ENCODE results near the gene ADGRE2.
"Not testable (repeated sequence)": the region's sequence is repeated elsewhere in the genome, so short reads cannot be mapped to it uniquely, and the experiment has no call there.

Gene ADGRE2

DNA sequence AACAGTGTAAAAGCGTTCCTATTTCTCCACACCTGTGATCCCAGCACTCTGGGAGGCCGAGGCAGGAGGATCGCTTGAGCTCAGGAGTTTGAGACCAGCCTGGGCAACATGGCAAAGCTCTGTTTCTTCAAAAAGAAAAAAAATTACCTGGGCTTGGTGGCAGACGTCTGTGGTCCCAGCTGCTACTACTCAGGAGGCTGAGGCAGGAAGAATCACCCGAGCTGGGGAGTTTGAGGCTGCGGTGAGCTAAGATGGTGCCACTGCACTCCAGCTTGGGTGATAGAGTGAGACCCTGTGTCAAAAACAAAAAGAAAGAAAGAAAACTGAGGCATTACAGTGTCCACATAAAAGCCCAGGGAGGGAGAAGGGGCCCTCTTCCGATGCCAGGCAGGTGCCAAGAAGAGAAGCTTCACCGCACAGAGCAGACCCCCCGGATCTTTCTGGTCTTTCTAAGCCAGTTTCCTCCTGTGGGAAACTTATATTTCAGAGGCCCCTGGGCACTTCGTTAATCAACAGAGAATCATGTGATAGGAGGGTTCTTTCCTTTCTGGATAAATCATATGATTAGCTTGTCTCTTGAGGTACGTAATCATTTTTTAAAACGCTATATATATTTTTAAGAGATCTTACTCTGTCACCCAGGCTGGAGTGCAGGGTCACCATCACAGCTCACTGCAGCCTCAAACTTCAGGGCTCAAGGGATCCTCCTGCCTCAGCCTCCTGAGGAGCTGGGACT, at the start of gene ADGRE2:
Gene ADGRE2, minus strand, starts transcription at position 451 of the 736 bp plus-strand sequence. CDS start 1,804 bp downstream, outside the sequence.
- not testable (repeated sequence) for DNase-seq (ENCODE audit: low read depth, low spot score)

DNA sequence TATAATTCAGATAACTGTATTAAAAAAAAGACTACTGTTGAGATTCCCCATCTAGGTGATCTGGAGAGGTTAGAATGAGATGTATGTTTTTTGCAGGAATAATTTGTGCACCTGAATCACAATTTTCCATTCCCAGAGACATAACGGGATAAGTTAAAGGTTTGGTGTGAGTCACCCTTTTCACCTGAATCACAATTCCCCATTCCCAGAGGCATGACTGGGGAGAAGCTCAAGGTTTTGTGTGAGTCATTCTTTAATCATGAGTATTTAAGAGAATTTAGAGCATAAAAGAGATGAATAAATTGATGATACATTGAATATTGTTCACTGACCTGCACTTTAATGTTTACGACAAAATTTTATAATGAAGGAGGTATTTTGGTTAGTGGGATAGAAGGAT, 47.6 kb upstream of the ADGRE2 start:
- DNase-seq (ENCODE audit: low read depth, low spot score), result no peak

DNA sequence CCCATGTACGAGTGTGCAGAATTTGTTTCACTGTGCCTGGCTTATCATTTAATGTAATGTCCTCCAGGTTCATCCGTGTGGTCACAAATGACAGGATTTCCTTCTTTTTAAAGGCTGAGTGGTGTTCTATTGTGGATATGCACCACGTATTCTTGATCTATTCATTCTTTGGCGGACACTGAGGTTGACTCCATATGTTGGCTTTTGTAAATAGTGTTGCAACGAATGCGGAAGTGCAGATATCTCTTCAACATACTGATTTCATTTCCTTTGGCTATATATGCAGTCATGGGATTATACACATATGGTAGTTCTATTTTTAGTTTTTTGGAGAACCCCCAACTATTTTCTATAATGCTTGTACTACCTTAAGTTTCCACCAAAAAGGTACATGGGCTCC, 43.6 kb upstream of the ADGRE2 start:
- DNase-seq (ENCODE audit: low read depth, low spot score), result no peak

DNA sequence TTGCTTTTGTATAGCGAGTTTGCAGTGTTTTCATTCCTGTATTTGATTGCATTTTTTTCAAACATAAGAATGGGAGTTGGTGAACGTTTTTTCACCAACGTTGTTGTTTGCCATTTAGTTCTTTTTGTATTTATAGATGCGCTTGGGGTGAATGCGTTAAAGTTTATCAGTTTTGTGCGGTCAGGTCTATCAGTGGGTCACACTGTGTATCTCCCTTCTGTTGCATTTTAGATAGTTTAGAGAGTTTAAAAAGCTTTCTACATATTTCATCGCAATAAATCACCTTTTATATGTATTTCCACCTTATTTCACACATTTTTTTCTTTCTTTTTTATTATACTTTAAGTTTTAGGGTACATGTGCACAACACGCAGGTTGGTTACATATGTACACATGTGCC, 40.2 kb upstream of the ADGRE2 start:
- no peak for DNase-seq (ENCODE audit: low read depth, low spot score)

DNA sequence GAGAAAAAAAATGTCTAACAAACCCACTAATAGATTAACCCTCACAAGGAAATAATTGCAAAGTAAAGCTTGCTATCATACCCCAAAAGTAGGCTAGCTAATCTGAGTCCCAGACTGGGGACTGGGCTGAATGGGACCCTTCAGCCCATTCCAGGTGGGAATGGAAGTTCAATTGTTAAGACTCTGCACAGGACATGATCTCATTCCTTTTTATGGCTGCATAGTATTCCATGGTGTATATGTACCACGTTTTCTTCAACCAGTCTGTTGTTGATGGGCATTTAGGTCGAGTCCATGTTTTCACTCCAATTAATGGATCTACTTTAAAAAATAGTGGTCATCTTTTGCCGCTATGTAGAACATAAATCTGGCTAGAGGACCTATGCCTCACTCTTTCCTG, 38.7 kb upstream of the ADGRE2 start:
- no peak for DNase-seq (ENCODE audit: low read depth, low spot score)

DNA sequence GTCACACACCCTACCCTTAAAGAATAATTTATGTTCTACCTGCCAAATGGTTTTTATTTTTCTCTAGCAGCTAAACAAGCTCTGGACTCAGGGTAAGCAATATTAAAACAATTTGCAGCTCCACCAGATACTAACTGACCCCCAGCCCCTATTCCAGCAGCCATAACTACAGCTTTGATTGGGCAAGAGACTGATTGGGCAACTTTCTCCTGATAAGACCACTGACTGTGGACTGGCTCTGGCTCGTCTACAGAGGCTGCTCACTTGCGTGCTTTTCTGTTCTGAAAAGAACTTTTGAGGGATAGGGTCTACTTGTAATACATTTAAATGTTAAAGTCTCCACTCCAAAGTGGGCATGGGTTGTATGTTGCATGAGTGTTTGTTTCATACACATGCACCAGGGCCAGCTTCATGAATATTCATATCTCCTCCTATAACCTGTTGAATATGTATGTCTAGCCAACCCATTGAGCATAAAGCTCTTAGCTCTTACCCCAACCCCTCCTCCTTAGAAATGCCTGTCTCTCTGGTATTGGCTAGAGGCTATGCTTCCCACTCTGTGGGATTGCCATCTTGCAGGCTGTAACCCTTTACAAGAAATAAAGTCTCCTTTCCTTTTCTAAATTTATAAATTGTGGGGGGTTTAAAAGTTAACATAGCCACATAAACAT, 36.8 kb upstream of the ADGRE2 start:
- no peak for DNase-seq (ENCODE audit: low read depth, low spot score)

DNA sequence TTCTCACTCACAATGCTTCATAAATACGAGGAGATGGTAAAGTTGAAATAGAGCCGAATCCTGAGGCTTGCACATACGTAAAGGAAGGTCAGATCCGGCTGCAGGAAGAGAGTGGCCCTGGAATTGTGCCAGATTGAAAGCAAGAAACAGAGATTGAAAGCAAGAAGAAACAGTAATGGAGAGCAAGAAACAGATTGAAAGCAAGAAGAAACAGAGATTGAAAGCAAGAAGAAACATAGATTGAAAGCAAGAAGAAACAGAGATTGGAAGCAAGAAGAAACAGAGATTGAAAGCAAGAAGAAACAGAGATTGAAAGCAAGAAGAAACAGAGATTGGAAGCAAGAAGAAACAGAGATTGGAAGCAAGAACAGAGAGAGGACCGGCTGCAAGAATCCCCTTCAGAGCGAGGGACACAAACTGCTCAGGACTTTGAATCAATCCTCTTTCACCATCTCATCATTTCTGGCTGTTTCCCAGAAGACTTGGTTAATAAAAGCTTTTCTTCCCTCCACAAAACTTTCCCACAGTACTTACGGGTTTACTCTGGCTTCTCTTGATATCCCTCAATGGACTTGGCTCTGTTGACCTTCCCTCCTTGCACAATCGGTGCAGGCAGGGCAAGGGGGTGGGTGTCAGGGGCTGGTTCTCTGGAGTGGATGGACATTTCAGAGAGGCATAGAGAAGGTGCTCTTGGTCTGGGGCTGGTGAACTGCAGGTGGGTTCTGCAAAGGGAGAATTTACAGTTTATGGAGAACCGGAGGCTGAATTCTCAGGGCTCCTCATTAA, 31.1 kb upstream of the ADGRE2 start:
- no peak for DNase-seq (ENCODE audit: low read depth, low spot score)

DNA sequence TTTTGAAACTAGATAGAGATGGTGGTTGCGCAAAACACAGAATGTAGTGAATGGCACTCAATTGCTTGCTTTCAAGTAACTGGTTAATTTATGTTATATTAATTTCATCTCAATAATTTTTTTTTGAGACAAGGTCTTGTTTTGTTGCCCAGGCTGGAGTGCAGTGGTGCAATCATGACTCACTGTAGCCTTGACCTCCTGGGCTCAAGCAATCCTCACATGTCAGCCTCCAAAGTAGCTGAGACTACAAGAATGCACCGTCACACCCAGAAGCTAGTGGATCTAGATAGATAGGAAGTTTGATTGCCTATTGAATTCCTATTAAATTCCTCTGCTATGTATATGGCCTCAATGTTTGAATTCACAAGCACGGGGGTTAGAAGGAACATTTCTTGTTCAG, 26.4 kb upstream of the ADGRE2 start:
- DNase-seq (ENCODE audit: low read depth, low spot score), result no peak

DNA sequence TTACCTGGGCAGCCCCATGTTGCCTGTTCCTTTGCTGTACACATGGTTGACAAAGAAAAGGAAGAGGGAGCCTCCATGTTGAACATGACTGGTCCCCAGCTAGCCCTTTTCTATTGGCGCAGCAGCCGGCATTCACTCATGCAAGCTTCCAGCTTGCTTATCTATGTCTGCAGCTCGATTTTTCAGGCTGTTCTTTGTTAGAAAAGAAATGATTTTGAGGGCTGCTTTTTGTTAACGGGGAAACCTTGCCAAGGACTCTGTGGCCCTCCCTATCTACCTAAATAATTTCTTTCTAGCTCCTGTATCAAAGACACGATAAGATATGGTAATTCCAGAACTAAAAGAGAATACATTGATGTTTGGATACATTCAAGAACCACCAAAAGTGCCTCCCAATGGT, 20.4 kb upstream of the ADGRE2 start:
- no peak for DNase-seq (ENCODE audit: low read depth, low spot score)

DNA sequence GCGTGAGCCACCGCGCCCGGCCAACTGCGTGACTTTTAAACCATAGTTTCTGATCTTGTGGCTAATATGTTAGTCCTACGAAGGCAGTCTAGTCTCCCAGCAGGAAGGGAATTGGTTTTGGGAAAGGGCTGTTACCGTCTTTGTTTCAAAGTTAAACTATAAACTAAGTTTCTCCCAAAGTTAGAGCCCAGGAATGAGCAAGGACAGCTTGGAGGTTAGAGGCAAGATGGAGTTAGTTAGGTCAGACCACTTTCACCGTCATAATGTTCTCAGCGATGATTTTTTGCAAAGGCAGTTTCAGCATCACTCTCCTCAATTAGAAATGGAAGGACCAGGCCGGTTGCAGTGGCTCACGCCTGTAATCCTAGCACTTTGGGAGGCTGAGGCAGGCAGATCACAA, 17.7 kb upstream of the ADGRE2 start:
- no peak for DNase-seq (ENCODE audit: low read depth, low spot score)

DNA sequence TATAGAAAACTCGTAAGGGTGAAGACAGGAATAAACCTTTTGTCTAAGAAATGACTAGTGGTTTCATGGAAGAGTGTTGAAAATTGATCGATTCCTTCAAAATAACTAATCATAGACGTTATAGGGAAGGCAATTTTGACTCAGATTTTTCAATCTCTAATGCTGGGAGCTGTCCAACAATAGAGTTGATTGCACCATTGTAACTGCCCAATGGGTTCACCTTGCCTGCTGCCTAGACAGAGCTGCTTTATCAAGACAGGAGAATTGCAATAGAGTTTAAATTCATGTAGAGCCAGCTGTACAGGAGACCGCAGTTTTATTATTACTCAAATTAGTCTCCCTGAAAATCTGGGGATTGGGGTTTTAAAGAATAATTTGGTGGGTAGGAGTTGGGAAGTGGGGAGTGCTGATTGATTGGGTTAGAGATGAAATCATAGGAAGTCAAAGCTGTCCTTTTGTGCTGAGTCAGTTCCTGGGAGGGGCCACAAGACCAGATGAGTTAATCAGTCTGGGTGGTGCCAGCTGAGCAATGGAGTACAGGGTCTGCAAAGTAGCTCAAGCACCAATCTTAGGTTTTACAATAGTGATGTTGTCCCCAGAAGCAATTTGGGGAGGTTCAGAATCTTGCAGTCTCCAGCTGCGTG, 16.8 kb upstream of the ADGRE2 start:
- no peak for DNase-seq (ENCODE audit: low read depth, low spot score)

DNA sequence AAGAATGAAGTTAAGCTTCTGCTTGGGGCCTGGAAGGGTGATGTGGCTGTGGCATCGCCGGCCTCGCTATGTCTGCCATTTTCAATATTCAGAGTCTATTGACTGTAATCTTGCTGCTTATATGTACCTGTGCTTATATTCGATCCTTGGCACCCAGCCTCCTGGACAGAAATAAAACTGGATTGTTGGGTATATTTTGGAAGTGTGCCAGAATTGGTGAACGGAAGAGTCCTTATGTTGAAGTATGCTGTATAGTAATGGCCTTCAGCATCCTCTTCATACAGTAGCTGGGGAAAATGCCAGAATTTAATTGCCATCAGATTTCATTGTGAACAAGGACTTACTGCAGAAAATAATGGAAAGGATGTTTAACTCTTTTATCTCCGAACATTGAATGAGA, 13.9 kb upstream of the ADGRE2 start:
- not testable (repeated sequence) for DNase-seq (ENCODE audit: low read depth, low spot score)

DNA sequence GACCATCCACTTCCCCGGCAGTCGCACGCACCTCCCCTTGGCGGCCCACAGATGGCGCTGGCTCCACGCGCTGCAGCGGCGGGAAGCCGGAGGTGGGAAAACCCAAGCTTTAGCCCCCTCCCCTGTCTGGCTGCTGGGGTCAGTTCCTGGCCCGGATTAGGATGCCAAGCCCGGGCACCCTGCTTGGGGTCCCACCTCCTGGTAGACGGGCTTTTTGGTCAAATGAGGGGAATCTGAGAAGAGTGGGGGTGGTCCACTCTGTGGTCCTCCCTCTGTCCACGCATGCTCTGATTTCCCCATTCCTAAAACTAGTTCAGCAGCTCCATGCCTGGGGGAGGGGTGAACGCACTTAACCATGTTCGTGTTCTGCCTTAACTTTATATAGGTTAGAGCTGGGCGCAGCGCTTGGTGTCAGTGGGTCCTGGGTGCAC, 8.1 kb upstream of the ADGRE2 start:
- DNase-seq (ENCODE audit: low read depth, low spot score), result no peak

DNA sequence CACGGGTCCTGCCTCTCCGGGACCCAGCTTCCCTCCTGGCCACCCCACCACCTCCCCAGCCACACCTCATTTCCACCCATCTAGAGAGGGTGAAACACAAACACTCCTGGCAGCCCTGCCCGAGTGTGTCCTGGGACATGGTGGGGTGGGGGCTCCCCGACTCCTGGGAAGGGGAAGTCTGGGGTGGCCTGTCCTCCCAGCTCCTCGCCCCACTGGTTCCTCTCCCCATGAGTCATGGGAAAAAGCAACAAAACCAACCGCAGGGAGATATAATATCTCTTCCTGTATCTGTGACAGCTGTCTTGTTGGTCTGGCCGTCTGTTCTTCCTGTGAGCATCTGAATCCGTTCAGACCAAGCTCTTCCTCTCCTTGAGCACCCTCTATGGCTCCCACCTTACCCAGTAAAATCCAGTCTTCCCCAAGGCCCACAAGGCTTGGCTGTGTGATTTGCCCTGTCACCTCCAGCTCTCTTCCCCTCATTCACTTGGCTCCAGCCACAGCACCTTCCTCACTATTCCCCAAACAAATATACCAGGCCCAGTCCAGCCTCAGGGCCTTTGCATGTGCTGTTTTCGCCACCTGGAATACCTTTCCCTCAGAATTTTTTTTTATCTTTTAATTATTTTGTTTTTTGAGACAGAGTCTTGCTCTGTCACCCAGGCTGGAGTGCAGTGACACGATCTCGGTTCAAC, 6.9 kb upstream of the ADGRE2 start:
- DNase-seq (ENCODE audit: low read depth, low spot score), result not testable (repeated sequence)

DNA sequence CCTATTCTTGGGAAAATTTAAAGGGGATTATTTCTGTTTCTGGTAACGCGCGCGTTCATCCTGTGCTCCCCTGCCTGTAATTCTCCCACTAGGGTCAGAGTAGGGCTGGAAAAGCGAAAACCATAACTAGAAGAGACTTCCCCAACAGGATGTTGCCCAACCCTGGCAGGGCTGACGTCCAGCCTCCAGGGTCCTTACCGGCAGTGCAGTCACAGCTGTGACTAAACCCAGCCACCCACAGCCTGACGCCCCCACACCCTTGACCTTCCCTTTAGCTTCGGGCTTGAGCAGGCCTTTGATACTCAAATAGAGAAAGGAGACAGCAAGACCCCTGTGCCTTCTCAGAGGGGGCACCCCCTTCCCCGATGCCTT, 6.4 kb upstream of the ADGRE2 start:
- DNase-seq (ENCODE audit: low read depth, low spot score), result not testable (repeated sequence)

DNA sequence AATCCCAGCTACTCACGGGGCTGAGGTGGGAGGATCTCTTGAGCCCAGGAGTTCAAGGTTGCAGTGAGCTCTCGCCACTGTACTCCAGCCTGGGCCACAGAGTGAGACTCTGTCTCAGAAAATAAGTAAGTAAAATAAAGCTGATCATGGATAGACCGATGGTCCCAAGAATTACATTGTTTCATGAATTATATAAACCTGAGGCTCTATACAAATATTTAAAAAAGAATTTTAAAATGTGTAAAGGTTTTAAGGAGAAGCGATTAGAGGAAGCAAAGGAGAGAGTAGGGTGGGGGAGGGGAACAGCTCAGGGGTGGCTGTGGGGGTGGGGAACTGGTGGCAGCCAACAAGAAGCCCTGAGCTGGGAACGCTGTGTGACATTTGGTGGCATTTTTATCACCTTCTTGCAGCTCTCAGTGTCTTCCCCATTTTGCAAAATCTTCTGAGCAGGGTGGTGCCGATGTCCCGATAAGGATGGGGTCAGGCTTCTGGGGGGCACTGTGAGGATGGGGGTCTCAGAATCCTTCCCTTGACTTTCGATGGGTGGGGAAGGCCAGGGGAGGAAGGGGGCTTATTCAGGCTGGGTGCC, 5.1 kb upstream of the ADGRE2 start:
- not testable (repeated sequence) for DNase-seq (ENCODE audit: low read depth, low spot score)

DNA sequence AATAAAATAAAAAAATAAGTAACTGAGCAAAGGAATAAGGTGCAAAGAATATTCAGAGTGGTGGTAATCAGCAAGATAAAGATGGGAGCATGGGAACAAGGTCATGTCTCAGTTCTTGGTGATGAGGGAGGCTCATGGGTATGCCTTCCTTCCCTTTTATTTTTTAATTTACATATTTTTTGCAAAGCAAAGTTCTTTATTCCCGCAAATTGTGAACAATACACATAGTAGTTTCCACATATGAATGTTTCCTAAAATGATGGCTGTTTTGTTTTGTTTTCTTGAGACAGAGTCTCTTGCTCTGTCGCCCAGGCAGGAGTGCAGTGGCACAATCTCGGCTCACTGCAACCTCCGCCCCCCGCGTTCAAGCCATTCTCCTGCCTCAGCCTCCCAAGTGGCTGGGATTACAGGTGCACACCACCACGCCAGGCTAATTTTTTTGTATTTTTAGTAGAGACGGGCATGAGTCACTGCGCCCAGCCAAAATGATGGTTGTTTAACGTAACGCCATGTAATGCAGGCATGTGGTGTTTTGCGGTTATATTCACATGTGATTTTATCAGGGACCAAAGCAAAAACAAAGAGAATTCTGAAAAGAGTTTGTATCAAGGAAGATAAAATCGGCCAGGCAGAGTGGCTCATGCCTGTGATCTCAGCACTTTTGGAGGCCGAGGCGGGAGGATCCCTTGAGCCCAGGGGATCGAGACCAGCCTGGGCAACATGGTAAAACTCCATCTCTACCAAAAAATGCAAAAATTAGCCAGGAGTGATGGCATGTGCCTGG, 4.5 kb upstream of the ADGRE2 start:
- DNase-seq (ENCODE audit: low read depth, low spot score), result no peak

DNA sequence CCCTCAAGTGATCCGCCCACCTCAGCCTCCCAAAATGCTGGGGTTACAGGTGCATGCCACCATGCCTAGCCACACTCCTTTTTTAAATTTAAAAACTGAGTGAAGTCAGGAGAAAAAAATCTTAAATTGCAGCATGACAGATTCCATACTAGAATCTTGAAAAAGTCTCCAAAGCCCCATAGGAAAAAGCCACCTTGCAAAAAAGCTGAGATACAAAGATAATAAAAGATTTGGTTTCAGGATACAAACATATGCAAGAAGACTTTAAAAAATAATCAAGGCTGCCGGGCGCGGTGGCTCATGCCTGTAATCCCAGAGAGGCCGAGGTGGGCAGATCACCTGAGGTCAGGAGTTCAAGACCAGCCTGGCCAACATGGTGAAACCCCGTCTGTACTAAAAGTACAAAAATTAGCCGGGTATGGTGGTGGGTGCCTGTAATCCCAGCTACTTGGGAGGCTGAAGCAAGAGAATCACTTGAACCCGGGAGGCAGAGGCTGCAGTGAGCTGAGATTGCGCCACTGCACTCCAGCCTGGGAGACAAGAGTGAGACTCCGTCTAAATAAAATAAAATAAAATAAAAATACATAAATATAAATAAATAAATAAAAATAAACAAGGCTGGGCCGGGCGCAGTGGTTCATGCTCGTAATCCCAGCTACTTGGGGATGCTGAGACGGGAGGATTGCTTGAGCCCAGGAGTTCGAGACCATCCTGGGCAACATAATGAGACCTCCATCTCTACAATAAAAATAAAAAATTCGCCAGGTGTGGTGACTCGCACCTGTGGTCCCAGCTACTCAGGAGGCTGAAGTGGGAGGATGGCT, 3.6 kb upstream of the ADGRE2 start:
- DNase-seq (ENCODE audit: low read depth, low spot score), result not testable (repeated sequence)

DNA sequence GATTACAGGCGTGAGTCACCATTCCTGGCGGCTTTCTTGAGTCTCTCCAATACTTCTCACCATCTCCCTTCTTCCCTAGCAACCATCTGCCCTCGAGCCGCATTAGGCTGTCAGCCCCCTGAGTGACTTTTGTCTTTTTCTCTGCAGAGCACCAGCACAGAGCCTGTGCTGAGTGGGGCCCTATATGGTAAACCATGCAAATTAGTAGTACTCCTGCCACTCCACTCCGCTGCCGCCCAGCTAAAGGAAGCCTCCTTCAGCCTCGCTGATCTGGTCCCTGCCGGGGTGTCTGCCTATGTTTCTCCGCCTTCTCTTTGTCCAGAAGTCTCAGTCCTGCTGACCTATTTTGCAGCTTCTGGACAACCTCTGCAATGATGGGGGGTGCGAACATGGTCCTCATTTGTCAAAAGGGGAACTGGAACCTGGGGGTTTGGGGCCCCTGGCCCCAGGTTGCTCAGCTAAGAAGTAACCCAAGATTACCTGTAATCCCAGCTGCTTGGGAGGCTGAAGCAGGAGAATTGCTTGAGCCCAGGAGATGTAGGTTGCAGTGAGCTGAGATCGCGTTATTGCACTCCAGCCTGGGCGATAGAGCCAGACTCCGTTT, 2.4 kb upstream of the ADGRE2 start:
- not testable (repeated sequence) for DNase-seq (ENCODE audit: low read depth, low spot score)
